Frontal cortex (tissue), 4 donors: Measurements from ENCODE around the gene PBX3. TPM values are rescaled to one million over a fixed set of nuclear protein-coding genes. Genes with fewer than 3 reads are reported as not detected.

ENCODE experiments used
- DNase-seq, 2 donors: peaks; one replicate each; pipeline ENCODE4 v3.0.0; 2012; ENCODE audit warnings: low spot score in 2 of 2
- FAIRE-seq: peaks from 2 replicates; lab custom pipeline; 2012; peaks lifted over from hg19 to GRCh38; lab: Jason Lieb, UNC
- total RNA-seq: library from RNA; depleted of rRNA; stranded (reverse); fragments of >200 nt; gene quantifications from one replicate; pipeline ENCODE4 v1.2.3, GENCODE V29; 2014
- donor health status: control.
- donor health status: control.
- donor health status: control.

PBX3 gene
- total RNA-seq, 1 donor from 2014 or later, result 37.5 TPM

DNA sequence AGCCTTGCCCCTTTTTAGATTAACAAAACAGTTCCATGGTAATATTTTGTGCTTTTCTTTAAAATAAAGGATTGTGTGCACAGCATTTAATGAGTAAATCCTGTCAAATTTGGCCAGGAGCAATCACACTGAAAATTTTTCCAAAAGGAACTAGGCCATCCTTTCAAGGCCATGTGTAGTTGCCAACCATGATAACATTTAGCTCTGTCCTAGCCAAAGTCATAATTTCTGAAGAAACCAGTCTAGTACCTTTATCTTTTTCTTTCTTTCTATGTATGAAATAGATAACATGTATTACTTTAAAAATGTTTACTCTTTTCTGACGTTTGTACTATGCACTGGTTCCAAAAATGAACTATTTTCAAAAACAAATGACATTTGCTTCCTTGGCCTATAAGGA, 143.7 kb downstream of the PBX3 start:
- DNase-seq (no peak), FAIRE-seq (no peak)

DNA sequence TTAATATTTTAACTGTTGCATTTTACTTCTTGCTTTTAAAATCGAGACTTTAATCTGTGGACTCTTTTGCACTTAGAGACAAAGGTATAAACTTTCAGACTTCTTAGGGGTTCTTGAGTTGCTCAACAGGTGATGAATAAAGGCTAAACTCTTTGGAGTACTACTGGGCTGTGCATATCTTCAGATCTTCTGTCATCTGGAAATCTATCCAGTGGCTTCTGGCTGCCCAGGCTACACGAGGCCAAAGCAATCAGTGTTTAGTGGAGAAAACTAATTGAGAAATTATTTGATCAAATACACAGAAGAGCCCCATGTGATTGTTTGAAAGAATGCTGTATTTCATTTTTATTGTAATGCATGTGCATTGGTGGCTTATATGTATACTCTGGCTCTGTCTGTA, 146.1 kb downstream of the PBX3 start:
- DNase-seq, result no peak
- FAIRE-seq, result no peak

DNA sequence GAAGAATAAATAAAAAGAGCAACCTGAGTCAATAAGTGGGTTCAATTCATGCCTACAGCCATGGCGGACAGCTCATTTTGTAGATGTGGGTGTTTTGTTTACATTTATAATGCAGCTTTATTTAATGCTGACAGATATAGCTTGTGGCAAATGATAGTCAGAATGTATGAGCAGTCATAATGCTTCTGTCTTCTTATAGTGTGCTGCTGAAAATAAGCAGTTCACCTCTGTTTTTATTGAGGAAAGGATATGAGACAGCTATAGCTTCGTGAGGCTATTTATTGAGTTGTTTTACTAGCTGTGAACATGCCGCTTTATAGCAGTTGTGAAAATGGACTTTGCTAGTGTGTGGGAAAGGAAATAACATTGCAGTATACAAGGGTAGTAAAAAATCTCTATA, 147.4 kb downstream of the PBX3 start:
- DNase-seq, result no peak
- FAIRE-seq, result no peak

DNA sequence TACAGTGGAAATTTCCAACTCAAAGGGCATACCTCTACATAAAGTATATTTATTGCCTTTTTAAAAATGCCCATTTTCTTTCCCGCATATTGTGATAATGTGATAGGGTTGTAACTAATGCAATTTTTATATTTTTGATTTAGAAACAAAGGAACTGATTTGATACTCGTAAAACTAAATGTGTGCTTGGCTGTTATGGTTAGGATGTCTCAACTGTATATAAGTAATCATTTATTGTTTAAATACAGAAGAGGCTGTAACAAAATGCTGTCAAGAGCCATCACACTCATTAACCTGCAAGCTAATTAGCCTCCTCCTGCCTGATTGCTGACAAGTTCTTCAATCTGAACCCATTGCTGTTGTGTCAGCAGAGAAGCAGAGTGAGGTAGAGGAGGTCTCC, 149.2 kb downstream of the PBX3 start:
- no peak for FAIRE-seq
- DNase-seq, result no peak

DNA sequence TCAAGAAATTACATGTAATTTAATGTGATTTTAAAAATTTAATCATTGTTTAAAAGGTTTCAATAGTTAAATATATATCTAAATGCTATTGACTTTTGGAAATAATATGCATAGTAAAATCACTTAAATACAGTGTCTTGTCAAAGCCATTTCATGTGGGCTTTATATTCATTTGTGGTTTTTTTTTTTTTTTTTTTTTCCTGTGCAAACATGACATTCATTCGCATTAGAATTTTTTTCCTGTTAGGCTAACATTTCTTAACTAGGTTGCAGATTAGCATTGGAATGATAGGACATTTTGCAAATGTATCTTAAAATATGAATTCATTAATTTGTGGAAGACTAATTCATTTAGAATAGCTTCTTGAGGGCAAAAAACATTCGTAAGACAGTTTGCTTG, 149.8 kb downstream of the PBX3 start:
- FAIRE-seq, result peak; percentile 48
- DNase-seq, result no peak

DNA sequence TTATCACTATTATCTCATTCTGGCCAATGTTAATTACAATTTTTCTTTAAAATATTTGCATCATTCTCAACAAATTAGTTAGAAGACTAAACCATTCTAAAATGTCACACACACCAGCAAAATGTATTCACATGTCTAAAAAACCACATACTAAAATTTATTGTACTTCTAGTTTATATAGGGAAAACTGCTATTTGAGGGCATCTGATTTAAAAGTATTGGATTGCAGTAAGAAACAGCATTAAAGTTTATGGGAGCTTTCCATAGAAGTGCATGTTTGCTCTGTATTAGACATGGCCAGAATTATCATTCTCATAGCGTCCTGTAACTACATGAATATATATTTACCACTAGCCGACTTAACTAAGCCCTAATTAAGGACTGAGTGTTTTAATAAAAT, 150.3 kb downstream of the PBX3 start:
- FAIRE-seq (no peak), DNase-seq (no peak)

DNA sequence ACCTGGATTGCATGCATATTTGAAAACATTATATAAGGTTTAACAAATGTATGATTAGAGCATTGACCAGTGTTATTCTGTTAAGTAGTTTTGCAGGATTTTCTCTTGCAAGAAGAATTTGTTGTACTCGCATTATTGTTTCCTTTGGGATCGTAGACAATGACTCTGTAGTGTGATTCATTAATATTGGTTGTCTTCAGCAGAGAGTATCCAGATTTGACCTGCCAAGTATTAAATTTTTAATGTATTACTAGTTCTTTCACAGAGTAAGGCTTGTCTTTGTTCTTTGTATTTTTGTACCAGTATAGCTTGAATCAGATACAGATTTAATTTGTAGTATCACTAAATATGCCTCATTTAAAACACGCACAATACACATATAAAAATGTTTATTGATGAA, 155.0 kb downstream of the PBX3 start:
- FAIRE-seq, result no peak
- DNase-seq, result no peak

DNA sequence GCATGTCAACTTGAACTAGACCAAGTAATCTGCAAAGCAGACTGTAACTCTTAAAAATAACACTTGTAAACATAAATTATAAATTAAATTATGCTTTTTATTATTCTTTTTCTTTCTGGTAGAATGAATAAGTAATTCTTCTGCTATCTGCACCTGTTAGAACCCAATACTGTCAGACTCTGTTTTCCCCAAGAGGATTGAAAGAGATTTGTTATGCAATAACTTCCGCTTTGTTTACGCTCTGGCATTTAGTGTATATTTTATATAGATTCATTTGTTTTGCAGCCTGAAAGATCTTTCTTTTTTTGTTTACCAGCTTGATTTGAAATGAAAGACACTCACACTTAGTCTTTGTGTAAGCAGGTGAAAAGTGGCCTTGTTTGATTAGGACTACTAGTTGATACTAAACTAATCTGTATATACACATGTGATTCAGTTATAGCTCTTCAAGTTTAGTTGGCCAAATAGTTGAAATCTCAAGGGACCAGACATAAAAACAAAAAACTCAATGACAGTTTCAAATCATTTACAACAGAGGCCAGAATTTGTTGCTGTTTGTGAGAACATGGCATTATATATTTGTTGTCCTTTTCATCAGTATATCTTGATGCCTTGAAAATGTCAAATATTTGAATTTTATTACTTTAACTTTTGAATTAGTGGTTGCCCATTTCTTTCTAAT, 155.8 kb downstream of the PBX3 start:
- FAIRE-seq (no peak), DNase-seq (no peak)

DNA sequence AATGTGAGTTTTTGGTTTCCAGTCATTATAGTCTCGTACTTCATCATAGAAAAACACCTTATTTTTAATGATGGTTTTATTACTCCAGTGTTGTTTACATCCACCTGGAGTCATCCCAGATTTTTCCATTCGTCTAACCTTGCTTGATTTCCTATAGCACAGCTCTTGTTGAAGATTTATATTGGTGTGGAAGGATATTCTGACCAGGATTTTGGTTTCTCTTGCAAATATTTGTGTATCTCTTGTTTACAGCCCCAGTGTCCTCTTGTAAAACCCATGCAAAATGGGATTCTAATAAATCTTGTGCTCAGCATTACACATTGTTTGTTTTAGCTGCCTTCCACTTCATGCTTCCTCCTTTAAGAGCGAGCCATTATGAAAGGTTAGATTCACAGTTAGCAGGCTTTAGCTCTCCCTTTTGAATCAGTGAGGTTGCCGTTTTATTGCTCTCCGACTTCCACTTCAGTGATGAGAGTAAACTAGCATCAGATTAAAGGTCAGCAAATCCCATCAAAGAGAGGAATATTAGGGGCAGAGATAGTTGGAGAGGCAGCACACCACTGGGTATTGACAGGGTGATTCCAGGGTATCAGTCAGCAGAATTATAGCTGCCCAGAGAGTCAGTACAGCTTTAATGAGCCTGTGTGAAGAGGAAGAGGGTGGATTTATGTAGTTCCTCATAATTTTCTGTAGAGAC, 157.1 kb downstream of the PBX3 start:
- FAIRE-seq, result no peak
- DNase-seq, result no peak

DNA sequence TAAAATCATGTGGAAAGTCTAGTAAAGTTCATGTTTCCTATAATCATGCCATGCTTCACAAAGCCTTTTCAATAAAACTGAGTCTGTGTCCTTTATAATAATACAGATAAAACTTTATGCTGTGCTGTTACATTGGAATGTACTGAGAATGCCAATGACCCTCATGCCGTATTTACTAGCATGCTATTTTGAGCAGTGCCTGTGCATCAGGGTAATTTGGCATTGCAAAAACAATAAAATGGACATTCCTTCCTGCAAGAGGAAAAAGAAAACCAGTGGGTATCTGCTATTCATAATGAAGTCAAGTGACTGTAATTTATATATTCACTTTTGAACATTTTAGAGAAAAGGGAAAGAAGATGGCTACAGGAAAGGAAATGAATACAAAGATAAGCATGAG, 159.0 kb downstream of the PBX3 start:
- no peak for DNase-seq
- FAIRE-seq, result no peak

DNA sequence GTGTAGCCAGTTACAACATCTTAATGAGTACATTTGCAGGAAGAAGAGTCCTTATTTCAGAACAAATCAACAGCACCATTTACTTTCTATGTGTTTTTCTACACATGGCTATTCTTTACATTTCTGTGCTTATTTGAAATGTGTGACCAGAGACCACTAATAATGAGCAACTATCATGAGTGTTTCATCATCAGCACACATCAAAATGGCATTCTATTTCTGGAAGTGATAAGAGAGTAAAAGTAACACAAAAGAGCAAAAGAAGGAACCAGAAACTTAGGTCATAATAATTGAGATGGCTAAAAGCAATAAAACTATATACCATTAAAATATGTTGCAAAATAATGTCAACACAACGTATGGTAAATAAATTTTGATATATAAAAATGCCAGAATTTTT, 159.7 kb downstream of the PBX3 start:
- DNase-seq (no peak), FAIRE-seq (no peak)

DNA sequence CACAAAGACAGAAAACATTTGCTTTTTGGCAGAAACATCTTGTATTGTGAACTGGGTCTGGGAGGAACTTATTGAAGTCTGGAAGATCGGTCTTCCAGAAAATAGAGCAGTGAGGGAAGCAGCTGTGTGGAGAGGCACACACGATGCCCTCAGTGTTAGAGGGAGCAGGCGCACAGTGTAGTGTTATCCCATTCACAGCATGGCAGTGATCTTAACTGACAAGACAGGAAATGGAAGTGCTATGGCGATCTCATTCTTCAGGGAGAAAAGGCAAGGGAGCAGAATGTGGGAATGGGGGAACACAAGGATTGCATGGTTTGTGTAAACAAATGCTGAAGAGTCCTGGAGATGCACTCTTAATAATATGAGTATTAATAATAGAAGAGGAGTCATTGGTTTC, 161.0 kb downstream of the PBX3 start:
- DNase-seq (no peak), FAIRE-seq (no peak)

DNA sequence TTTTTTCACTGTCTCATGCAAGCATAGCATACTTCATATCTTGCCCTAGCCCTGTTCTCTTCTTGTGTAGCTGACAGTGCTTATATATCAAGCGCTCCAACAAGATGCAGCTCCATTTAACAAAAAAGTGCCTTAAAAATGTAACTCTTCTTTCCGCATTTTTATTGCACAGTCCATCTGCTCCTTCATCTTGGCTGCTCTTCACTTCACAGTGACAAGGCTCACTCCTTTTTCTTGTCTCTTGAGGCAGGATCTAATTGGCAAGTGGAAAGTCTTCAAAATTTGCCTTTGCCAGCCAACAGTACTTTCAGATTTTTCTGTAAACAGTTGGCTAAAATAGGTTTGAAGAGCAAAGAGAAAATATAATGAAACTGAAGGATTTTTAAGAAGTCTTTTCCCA, 161.8 kb downstream of the PBX3 start:
- FAIRE-seq (no peak), DNase-seq (no peak)

DNA sequence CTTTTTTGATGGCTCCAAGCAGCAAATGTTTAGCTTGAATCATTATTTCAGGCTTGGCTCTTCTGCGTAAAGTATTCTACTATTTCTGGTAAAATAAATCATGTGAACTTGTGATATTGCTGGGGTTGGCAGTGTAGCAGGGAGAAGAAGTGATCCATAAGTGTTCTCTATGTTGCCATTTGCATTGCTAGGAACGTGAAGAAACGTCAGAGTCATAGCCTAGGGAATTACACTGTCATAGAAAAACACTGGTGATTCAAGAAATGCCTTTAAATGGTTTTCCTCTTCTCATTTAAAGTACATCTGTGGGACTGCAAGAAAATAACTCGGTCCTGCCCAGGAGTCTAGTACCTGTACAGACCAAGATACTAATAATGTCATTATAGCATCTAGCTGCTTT, 162.3 kb downstream of the PBX3 start:
- no peak for FAIRE-seq
- no peak for DNase-seq

DNA sequence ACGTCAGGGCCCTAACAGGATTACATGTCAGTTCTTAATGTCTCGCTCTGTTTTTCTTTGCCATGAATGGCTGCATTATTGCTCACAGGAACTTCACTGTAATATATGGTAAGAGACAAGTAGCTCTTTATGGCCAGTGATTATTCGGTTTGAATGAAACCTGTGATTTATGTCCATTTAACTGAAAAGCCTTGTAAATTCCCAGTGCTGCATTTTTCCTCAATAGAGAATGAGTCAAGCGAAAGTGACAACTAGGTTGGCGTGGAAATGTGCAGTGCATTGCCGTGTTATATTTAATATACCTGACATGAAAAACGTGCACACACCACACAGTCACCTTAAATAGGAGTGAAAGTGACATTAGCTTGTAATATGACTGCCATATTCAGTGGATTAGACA, 163.1 kb downstream of the PBX3 start:
- no peak for DNase-seq
- no peak for FAIRE-seq

DNA sequence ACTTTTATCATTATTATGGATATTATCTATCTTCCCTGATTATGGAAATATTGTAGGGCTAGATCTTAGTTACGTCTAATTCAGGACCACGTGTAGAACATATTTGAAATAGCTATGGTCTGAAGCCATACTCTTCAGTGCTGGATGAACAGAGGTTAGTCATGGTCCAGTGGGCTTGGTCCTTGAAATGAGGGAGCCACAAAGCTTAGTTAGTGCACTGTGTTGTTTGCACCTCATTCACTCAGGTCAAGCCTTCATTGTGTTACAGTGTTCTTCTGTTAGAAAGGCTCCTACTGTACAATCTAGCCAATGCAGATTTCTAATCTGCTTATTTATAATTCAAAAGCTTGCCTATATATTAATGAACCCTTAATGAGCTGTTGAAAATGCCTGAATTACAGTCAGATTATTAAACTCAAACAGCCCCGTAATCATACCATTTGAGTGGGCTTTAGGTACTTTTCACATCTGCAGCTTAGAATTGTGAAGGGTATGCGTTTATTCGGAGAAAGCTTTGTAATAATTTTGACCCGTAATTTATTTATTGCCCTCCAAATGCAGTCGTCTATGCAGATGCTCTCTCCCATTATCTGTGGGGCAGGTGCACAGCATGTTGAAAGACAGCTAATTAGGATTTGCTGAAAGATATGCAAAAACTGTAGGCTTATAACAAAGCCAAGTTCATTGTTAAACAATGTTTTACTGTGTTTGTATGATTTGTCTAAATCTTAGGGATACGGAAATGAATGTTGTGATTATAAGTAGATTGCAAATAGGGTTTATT, 164.9 kb downstream of the PBX3 start:
- no peak for FAIRE-seq
- no peak for DNase-seq

DNA sequence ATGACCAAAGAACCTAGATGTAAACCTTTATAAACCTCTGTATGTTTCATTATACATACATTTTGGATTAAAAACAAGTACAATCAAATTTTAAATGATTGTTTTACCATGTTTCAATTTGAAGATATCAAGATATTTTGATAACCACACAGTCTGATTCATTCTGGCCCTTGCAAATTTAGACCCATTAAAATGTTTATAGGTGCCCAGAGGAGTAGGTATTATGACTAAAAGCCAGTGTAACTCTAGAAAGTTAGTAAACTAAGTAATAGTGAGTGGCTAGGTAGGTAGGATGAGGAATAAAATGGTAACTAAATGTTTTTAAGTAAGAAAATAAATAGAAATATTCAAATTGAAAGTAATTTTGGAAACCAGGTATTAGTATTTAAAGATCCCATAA, 165.5 kb downstream of the PBX3 start:
- FAIRE-seq (peak; percentile 31), DNase-seq (no peak)

DNA sequence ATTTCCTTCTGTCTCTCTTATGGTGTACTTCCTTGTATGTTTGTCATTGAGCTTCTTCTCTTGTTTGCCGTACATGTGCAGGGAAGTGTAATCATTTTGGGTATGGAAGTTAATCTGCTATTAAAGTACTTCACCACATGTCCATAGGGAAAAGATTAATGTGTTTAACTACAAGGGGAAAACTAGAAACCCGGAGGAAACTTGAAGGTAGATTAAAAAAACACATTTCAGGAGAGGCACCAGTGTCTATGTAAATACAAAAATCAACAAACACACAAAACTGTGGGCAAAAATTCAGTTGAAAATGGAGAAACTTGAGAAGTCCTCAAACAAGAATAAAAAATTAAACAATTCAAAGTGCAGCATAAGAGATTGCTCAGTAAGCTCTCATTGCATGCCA, 166.4 kb downstream of the PBX3 start:
- no peak for FAIRE-seq

DNA sequence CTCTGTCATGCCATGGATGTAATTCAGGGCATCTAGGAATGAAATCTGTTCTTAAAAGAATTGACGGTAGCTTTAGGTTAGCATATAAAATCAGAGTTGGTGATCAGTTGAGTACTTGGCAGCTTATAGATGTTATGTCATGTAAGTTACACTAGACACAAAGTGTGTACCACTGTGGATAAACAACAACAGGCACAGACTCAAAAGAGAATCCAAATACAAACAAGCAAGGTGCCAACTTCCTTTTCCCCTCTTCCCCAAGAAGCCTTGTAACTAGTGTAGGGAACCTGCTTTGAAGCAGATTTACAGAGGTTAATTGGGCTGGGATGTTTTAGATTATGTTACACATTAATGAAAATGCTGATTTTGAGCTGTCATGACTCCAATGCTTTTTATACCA, 167.2 kb downstream of the PBX3 start:
- DNase-seq, result no peak
- no peak for FAIRE-seq

More for the DNA sequence above, 166.4 kb downstream of the PBX3 start:
- DNase-seq, result no peak

DNA sequence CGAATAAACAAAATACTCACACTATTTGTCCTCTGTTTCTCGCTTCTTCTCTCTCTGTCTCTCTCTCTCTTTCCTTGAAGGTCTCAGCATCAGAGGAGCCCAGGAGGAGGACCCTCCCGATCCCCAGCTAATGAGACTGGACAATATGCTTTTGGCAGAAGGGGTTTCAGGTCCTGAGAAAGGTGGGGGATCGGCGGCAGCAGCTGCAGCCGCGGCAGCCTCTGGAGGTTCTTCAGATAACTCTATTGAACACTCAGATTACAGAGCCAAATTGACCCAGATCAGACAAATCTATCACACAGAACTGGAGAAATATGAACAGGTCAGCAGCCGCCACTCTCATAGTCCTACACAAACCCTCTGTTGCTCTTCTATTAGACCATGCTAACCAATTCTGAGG, 168.4 kb downstream of the PBX3 start:
- DNase-seq (no peak), FAIRE-seq (no peak)

DNA sequence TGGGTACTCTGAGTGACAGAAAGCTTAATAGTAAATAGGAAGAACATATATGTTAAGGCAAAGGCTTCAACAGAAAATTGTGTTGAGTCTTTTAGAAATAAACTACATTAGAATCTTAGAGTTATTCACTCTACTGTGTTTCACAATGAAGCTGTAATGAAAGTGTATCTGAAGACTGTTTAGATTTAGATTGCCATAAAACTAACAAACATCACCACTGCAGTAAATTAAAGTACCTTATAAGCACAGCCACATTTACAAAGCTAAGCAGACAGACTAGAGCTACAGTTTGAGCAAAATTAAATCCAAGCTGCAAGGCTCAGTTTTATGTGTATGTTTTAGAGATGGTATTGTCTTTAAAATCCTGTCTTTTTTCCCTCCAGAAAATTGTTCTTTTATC, 172.4 kb downstream of the PBX3 start:
- no peak for FAIRE-seq

More for the DNA sequence above, 172.4 kb downstream of the PBX3 start:
- no peak for DNase-seq
